ENCODE data around the gene AASDHPPT.

- TF ChIP-seq RAD21 (IDR thresholded peaks at IDR 0.05; ENCODE audit: low read length) = no peak
- no peak for TF ChIP-seq CTCF (IDR thresholded peaks at IDR 0.05)
- TF ChIP-seq IRF3 (IDR thresholded peaks at IDR 0.05; ENCODE audit: low read depth, low read length) = no peak
- TF ChIP-seq TAF1 (IDR thresholded peaks at IDR 0.05; ENCODE audit: borderline replicate concordance, low read depth, low read length) = no peak
- TF ChIP-seq MAX (IDR thresholded peaks at IDR 0.05; ENCODE audit: low read depth) = no peak
These were observed 4.7 kb upstream of the AASDHPPT start for GRCh38 chr11:106072804-106073203.
